Mucosa of descending colon (tissue), 3 donors: ENCODE measurements around the gene SCAF4. TPM values are rescaled to one million over a fixed set of nuclear protein-coding genes. Genes with fewer than 3 reads are reported as not detected.
A peak's percentile ranks its signal among the peaks of the same experiment; 100 is the strongest.
"Not testable (repeated sequence)": the region's sequence is repeated elsewhere in the genome, so short reads cannot be mapped to it uniquely, and the experiment has no call there.

Experiments
- ATAC-seq: fragments of 200-7000 bp; cut with Tn5 transposase; one replicate; pipeline ENCODE4 v1.9.1; 2020; ENCODE audit warnings: mild to moderate bottlenecking, moderate library complexity
- DNase-seq, 3 donors: peaks; one replicate each; pipeline ENCODE4 v3.0.0-alpha.2; 2020
- H3K36me3 ChIP-seq: fragments of 200-600 bp; one replicate; pipeline ENCODE4 v1.8.0; 2021; ENCODE audit warnings: low read depth, mild to moderate bottlenecking
- H3K4me1 ChIP-seq: fragments of 200-600 bp; one replicate; pipeline ENCODE4 v1.8.0; 2021; ENCODE audit warnings: low read depth, mild to moderate bottlenecking
- H3K4me3 ChIP-seq: fragments of 200-600 bp; one replicate; pipeline ENCODE4 v1.8.0; 2021; ENCODE audit warnings: mild to moderate bottlenecking
- H3K9me3 ChIP-seq: fragments of 200-600 bp; one replicate; pipeline ENCODE4 v1.8.0; 2021; ENCODE audit warnings: mild to moderate bottlenecking
- CTCF ChIP-seq: fragments of 200-600 bp; IDR thresholded peaks from one replicate; pipeline ENCODE4 v1.8.0; 2022; ENCODE audit warnings: antibody characterized with exemption, mild to moderate bottlenecking
- intact Hi-C, 2 donors: fragments of 100-400 bp; cut with DNase I in 1 of 2; cut with micrococcal nuclease in 1 of 2; formaldehyde crosslinking; loops; one replicate each; pipeline versions ENCODE4 v1.11.0 to v1.11.1; 2022; cut with DNase I, micrococcal nuclease
- total RNA-seq, 3 donors: library from RNA; stranded (reverse); fragmentation: NEBNext Ultra II Directional in 2 of 3; extraction: Animal tissue kit (Norgen Biotek cat#: 25700) in 2 of 3; gene quantifications; one replicate each; pipeline versions ENCODE4 v1.2.1 to v1.2.4, GENCODE V29; 2021 to 2023
- donor health status: DM: no; HTN: no; CAD: no; lungs with moderate emphysema.
- donor health status: DM: no; HTN: no; CAD: no.
- donor health status: DM: no; HTN: yes; CAD: no.

The SCAF4 gene
- total RNA-seq, 3 donors from 2014 or later, result 35.7 to 39.7 (median 38.4) TPM

GRCh38 chr21:31658053-31658452 is 73.9 kb downstream of the SCAF4 start:
- Histone ChIP-seq H3K36me3 (no peaks in the 10 kb centered on the region), H3K4me1 (peaks cover 24% of the 10 kb centered on the region), H3K4me3 (no peak overlapping the region), H3K9me3 (no peaks in the 10 kb centered on the region)
- ATAC-seq, result peak; percentile 51
- DNase-seq, result peak in 2 of 3 donors; percentile 50 to 87
- no peak for TF ChIP-seq CTCF
- intact Hi-C loops, result no loop called here

GRCh38 chr21:31656199-31657095 is 75.5 kb downstream of the SCAF4 start:
- no peak overlapping the region for H3K4me3 ChIP-seq
- peaks cover 12% of the 10 kb centered on the region for H3K4me1 ChIP-seq
- ATAC-seq, result no peak
- DNase-seq, result no peak
- no peak for TF ChIP-seq CTCF
- intact Hi-C loops, result no loop called here
- H3K9me3 ChIP-seq, result no peaks in the 10 kb centered on the region
- H3K36me3 ChIP-seq, result no peaks in the 10 kb centered on the region

- intact Hi-C loops, H3K9me3 ChIP-seq, H3K4me1 ChIP-seq, ATAC-seq, H3K4me3 ChIP-seq, H3K36me3 ChIP-seq, DNase-seq: not testable (repeated sequence)
Measured at GRCh38 chr21:31654821-31655580, 76.9 kb downstream of the SCAF4 start.

- intact Hi-C loops, result no loop called here
- H3K4me3 ChIP-seq, result no peak overlapping the region
- H3K9me3 ChIP-seq, result no peaks in the 10 kb centered on the region
- DNase-seq (no peak), ATAC-seq (no peak)
- H3K4me1 ChIP-seq, result peaks cover 9% of the 10 kb centered on the region
- TF ChIP-seq CTCF, result no peak
- no peaks in the 10 kb centered on the region for H3K36me3 ChIP-seq
Measured at GRCh38 chr21:31654340-31654739, 77.6 kb downstream of the SCAF4 start.

- H3K4me1 ChIP-seq, H3K9me3 ChIP-seq, DNase-seq, H3K4me3 ChIP-seq, H3K36me3 ChIP-seq, ATAC-seq, intact Hi-C loops: not testable (repeated sequence)
Measured at GRCh38 chr21:31651491-31651890, 80.4 kb downstream of the SCAF4 start.

GRCh38 chr21:31650930-31651329 is 81.0 kb downstream of the SCAF4 start:
- no peak for TF ChIP-seq CTCF
- intact Hi-C loops, result no loop called here
- Histone ChIP-seq H3K4me1 (no peaks in the 10 kb centered on the region), H3K36me3 (no peaks in the 10 kb centered on the region), H3K4me3 (no peak overlapping the region), H3K9me3 (no peaks in the 10 kb centered on the region)
- ATAC-seq (no peak), DNase-seq (no peak)
